K562 (cell line): Measurements from ENCODE around the gene HJV. TPM values are rescaled to one million over a fixed set of nuclear protein-coding genes. Genes with fewer than 3 reads are reported as not detected.
A peak's percentile ranks its signal among the peaks of the same experiment; 100 is the strongest.

Experiments
- HNRNPL ChIP-seq: fragments of 200-400 bp; formaldehyde crosslinking; IDR thresholded peaks from 2 replicates; pipeline ENCODE4 v1.6.1; 2017; ENCODE audit warnings: low read depth, mild to moderate bottlenecking, low read length
- MTA2 ChIP-seq: fragments of 450-650 bp; IDR thresholded peaks from 2 replicates; pipeline ENCODE4 v1.6.1; 2016; ENCODE audit warnings: low read depth
- ZNF24 ChIP-seq: fragments of 450-650 bp; IDR thresholded peaks from 2 replicates; pipeline ENCODE4 v1.6.1; 2016
- ZNF699 ChIP-seq: fragments of 250-450 bp; sonication (Bioruptor Pico); IDR thresholded peaks from 2 replicates; pipeline ENCODE4 v1.8.0; 2021; ENCODE audit warnings: mild to moderate bottlenecking, moderate library complexity; ENCODE audit not compliant: insufficient replicate concordance
- polyA plus RNA-seq, 8 experiments: library from polyadenylated mRNA; depleted of rRNA in 4 of 8; stranded (reverse) in 5 of 8; unstranded in 3 of 8; fragments of >200 nt; fragmentation: Nextera tagmentation in 2 of 8; fragmentation: Illumina TruSeq in 1 of 8; extraction: Ambion mirVana in 2 of 8; extraction: Trizol in 1 of 8; gene quantifications; 2 replicates each; pipeline versions ENCODE4 v1.2.1 to v1.2.3, GENCODE V29; 2011 to 2014; ENCODE audit warnings: inconsistent platforms in 1 of 8, missing spikeins in 1 of 8
- total RNA-seq, 7 experiments: library from RNA; depleted of rRNA in 6 of 7; stranded (reverse); fragments of >200 nt in 6 of 7; fragmentation: Illumina TruSeq in 2 of 7; extraction: Trizol in 2 of 7; gene quantifications; 2 replicates each; pipeline versions ENCODE4 v1.2.1 to v1.2.3, GENCODE V29; 2011 to 2021; ENCODE audit warnings: low replicate concordance in 1 of 7
- TF ChIP-seq, protein P1 (sequence below): fragments of 450-650 bp; formaldehyde crosslinking; IDR thresholded peaks from 2 replicates; pipeline ENCODE4 v1.4.0; 2020; ENCODE audit warnings: mild to moderate bottlenecking, mixed read lengths
- TF ChIP-seq, protein P2 (sequence below): fragments of 450-650 bp; IDR thresholded peaks from 2 replicates; pipeline ENCODE4 v1.6.1; 2016; ENCODE audit warnings: low read depth

Gene HJV
- total and polyA plus RNA-seq, 9 of the 15 experiments (the other 6 are each of a cell fraction or from before 2014, with no cell fraction given), result 1.0 to 6.6 (median 2.4) TPM

DNA sequence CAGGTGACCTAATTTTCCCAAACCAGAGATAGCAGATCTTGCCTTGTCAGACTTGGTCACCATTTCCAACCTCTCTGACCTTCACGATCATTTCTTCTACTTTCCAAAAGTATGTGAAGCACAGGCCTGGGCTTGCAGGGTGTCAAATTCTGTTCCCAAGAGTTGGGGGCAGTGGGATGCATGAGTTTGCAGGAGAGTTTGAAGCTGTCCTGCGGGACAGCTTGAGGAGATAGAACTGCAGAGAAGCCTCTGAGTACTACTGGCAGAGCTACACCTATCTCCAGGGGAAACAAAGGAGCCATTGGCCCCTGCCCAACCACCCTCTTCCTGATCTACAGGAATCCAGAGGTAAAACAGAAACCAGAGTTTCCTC, 36.4 kb downstream of the HJV start (continued):
- TF ChIP-seq ZNF699 (CRISPR knock-in tag), result no peak
- no peak for TF ChIP-seq MTA2
- 0 out of 2 replicates have a peak, but pooled peaks have one; percentile 26 for TF ChIP-seq ZNF24
- no peak for TF ChIP-seq HNRNPL
- TF ChIP-seq, protein P1, sequence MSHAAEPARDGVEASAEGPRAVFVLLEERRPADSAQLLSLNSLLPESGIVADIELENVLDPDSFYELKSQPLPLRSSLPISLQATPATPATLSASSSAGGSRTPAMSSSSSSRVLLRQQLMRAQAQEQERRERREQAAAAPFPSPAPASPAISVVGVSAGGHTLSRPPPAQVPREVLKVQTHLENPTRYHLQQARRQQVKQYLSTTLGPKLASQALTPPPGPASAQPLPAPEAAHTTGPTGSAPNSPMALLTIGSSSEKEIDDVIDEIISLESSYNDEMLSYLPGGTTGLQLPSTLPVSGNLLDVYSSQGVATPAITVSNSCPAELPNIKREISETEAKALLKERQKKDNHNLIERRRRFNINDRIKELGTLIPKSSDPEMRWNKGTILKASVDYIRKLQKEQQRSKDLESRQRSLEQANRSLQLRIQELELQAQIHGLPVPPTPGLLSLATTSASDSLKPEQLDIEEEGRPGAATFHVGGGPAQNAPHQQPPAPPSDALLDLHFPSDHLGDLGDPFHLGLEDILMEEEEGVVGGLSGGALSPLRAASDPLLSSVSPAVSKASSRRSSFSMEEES, result no peak
- TF ChIP-seq, protein P2, sequence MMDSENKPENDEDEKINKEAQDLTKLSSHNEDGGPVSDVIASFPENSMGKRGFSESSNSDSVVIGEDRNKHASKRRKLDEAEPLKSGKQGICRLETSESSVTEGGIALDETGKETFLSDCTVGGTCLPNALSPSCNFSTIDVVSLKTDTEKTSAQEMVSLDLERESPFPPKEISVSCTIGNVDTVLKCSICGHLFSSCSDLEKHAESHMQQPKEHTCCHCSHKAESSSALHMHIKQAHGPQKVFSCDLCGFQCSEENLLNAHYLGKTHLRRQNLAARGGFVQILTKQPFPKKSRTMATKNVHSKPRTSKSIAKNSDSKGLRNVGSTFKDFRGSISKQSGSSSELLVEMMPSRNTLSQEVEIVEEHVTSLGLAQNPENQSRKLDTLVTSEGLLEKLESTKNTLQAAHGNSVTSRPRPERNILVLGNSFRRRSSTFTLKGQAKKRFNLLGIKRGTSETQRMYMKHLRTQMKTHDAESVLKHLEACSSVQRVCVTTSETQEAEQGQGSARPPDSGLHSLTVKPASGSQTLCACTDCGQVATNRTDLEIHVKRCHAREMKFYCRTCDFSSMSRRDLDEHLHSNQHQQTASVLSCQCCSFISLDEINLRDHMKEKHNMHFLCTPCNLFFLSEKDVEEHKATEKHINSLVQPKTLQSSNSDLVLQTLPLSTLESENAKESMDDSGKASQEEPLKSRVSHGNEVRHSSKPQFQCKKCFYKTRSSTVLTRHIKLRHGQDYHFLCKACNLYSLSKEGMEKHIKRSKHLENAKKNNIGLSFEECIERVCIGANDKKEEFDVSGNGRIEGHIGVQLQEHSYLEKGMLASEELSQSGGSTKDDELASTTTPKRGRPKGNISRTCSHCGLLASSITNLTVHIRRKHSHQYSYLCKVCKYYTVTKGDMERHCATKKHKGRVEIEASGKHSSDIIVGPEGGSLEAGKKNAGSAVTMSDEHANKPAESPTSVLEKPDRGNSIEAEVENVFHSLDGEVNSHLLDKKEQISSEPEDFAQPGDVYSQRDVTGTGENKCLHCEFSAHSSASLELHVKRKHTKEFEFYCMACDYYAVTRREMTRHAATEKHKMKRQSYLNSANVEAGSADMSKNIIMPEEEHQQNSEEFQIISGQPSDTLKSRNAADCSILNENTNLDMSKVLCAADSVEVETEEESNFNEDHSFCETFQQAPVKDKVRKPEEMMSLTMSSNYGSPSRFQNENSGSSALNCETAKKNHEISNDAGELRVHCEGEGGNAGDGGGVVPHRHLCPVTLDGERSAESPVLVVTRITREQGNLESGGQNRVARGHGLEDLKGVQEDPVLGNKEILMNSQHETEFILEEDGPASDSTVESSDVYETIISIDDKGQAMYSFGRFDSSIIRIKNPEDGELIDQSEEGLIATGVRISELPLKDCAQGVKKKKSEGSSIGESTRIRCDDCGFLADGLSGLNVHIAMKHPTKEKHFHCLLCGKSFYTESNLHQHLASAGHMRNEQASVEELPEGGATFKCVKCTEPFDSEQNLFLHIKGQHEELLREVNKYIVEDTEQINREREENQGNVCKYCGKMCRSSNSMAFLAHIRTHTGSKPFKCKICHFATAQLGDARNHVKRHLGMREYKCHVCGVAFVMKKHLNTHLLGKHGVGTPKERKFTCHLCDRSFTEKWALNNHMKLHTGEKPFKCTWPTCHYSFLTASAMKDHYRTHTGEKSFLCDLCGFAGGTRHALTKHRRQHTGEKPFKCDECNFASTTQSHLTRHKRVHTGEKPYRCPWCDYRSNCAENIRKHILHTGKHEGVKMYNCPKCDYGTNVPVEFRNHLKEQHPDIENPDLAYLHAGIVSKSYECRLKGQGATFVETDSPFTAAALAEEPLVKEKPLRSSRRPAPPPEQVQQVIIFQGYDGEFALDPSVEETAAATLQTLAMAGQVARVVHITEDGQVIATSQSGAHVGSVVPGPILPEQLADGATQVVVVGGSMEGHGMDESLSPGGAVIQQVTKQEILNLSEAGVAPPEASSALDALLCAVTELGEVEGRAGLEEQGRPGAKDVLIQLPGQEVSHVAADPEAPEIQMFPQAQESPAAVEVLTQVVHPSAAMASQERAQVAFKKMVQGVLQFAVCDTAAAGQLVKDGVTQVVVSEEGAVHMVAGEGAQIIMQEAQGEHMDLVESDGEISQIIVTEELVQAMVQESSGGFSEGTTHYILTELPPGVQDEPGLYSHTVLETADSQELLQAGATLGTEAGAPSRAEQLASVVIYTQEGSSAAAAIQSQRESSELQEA, result no peak
